ENCODE measurements around the gene MAPK1. TPM values are rescaled to one million over a fixed set of nuclear protein-coding genes. Genes with fewer than 3 reads are reported as not detected.
"Not testable (repeated sequence)": the region's sequence is repeated elsewhere in the genome, so short reads cannot be mapped to it uniquely, and the experiment has no call there.

Gene MAPK1
- total and polyA plus RNA-seq, 9 of the 15 experiments (the other 6 are each of a cell fraction or from before 2014, with no cell fraction given) = 46.3 to 575 (median 283) TPM

GRCh38 chr22:21801304-21801644, 66.2 kb downstream of the MAPK1 start:
- CTCF ChIA-PET (ENCODE audit: low intra/inter-chr PET ratio); H3K9me3 ChIP-seq (replicated peaks; ENCODE audit: control insufficient read depth, insufficient read depth, low read depth, low read length); ATAC-seq; H3K27me3 ChIP-seq (ENCODE audit: control insufficient read depth in 2 of 2, insufficient read depth in 2 of 2, low read length in 2 of 2); intact Hi-C loops (cut with micrococcal nuclease); H2AFZ ChIP-seq (ENCODE audit: low read depth, low read length); H3K79me2 ChIP-seq (ENCODE audit: control insufficient read depth, insufficient read depth, low read length); H3K27ac ChIP-seq (ENCODE audit: extremely low read depth, low read depth, low read length); H3K4me3 ChIP-seq; H3K4me1 ChIP-seq (replicated peaks in 1 of 2; ENCODE audit: control insufficient read depth in 2 of 2, insufficient read depth in 2 of 2, low read length in 2 of 2); in situ Hi-C loops (cut with MboI); FAIRE-seq; H3K9ac ChIP-seq (ENCODE audit: insufficient read depth in 1 of 2, low read depth in 2 of 2, low read length in 2 of 2); DNase-seq (ENCODE audit: extremely low read depth in 1 of 4, low spot score in 3 of 4); BruUV-seq (replicated peaks); H3K9me1 ChIP-seq (ENCODE audit: control insufficient read depth, insufficient read depth, low read length); H4K20me1 ChIP-seq (replicated peaks; ENCODE audit: control insufficient read depth, insufficient read depth, low read length); H3K4me2 ChIP-seq (ENCODE audit: insufficient read depth, low read length); TF ChIP-seq CREB1 (IDR thresholded peaks at IDR 0.05): not testable (repeated sequence)
- TF ChIP-seq CBFB (CRISPR knock-in tag; IDR thresholded peaks at IDR 0.05) (0 out of 2 replicates have a peak, but pooled peaks have one; percentile 30), CREB1 (CRISPR knock-in tag; IDR thresholded peaks at IDR 0.05) (0 out of 2 replicates have a peak, but pooled peaks have one; percentile 41), GABPB1 (CRISPR knock-in tag; IDR thresholded peaks at IDR 0.05) (peak; percentile 25; the same call in 1 of the 2 replicates), ZNF175 (CRISPR knock-in tag; IDR thresholded peaks at IDR 0.05; ENCODE audit: low read depth) (0 out of 2 replicates have a peak, but pooled peaks have one; percentile 16), IRF2 (CRISPR knock-in tag; IDR thresholded peaks at IDR 0.05) (peak; percentile 77; the same call in 1 of the 2 replicates), FOXK1 (CRISPR knock-in tag; IDR thresholded peaks at IDR 0.05; ENCODE audit: borderline replicate concordance) (0 out of 2 replicates have a peak, but pooled peaks have one; percentile 41), ZKSCAN8 (CRISPR knock-in tag; IDR thresholded peaks at IDR 0.05) (0 out of 2 replicates have a peak, but pooled peaks have one; percentile 22), ZNF121 (CRISPR knock-in tag; conservative IDR thresholded peaks at IDR 0.05) (0 out of 2 replicates have a peak, but pooled peaks have one; percentile 59)
- TF ChIP-seq, protein P1, sequence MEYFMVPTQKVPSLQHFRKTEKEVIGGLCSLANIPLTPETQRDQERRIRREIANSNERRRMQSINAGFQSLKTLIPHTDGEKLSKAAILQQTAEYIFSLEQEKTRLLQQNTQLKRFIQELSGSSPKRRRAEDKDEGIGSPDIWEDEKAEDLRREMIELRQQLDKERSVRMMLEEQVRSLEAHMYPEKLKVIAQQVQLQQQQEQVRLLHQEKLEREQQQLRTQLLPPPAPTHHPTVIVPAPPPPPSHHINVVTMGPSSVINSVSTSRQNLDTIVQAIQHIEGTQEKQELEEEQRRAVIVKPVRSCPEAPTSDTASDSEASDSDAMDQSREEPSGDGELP (CRISPR knock-in tag; IDR thresholded peaks at IDR 0.05; ENCODE audit: borderline replicate concordance) = 0 out of 2 replicates have a peak, but pooled peaks have one; percentile 13
- TF ChIP-seq, protein P2, sequence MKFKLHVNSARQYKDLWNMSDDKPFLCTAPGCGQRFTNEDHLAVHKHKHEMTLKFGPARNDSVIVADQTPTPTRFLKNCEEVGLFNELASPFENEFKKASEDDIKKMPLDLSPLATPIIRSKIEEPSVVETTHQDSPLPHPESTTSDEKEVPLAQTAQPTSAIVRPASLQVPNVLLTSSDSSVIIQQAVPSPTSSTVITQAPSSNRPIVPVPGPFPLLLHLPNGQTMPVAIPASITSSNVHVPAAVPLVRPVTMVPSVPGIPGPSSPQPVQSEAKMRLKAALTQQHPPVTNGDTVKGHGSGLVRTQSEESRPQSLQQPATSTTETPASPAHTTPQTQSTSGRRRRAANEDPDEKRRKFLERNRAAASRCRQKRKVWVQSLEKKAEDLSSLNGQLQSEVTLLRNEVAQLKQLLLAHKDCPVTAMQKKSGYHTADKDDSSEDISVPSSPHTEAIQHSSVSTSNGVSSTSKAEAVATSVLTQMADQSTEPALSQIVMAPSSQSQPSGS (CRISPR knock-in tag; IDR thresholded peaks at IDR 0.05) = peak; percentile 10; the same call in 1 of the 2 replicates
- peaks cover 96% of the 10 kb centered on the region for H3K36me3 ChIP-seq (ENCODE audit: control insufficient read depth, insufficient read depth, low read length)
- POLR2A ChIA-PET = interaction anchor here (1.0 to 2.6 kb wide), 10 partner anchors 9 to 40 kb away, joined by 4 to 19 read pairs (median 6); no protein-coding TSS in a partner anchor
- 95% methylated on average over 7 of the region's 7 CpGs for WGBS (ENCODE audit: insufficient coverage, low coverage, missing lambda C conversion rate)
